Measurements from ENCODE around the gene FMO5.
"Not testable (repeated sequence)": the region's sequence is repeated elsewhere in the genome, so short reads cannot be mapped to it uniquely, and the experiment has no call there.

Gene FMO5

DNA sequence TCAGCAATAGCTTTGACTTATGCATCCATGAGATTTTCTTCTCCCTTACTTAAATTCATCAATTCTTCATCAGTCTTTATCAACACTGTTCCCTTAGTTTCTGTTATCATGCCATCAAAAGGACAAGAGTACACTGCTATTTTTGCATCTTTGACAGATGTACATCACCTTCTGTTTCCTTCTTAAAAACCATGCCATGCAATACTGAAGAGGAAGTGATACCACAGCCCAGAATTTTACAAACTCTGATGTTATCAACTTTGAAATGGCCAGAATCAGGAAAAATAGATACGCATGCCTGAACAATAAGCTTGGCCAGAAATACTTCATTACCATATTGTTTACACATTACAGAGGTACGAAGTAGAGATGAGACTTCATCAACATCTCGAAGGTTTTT, 21.1 kb downstream of the FMO5 start:
- peak in 2 of 4 experiments; percentile 11 to 31 for DNase-seq

DNA sequence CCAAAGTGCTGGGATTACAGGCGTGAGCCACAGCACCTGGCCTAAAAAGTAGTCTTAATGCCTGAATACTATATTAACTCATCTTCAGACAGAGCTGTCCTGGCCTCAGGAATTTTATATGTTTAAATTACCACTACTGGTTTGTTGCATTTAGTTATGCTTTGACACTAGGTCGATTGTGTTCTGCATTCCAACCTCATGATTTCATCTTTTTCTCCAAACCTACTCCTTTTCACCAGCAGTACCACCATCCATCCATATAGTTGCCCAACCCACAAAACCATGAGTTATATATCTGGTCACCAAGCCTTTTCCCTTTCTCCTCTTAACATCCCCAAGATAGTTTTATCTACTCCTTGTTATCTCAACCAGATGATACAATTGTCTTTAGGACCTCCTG, 22.6 kb downstream of the FMO5 start:
- no peak for DNase-seq

DNA sequence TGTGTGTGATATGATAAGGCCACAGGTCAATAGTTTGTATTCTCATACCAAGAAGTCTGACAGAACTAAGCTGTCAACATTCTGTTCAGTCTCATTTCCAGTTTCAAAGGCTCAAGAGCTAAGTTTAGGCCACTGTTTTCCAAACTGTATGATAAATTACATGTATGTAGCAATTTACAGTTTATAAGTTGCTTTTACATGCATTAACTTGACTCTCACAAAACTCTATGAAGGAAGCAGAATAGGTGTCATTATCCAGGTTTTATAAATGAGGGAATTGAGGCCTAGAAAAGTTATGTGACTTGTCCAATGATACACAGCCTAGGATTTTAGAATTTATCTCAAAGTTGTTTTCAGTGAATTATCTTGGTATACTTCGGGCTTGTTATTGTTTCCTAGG, 23.4 kb downstream of the FMO5 start:
- no peak for DNase-seq

DNA sequence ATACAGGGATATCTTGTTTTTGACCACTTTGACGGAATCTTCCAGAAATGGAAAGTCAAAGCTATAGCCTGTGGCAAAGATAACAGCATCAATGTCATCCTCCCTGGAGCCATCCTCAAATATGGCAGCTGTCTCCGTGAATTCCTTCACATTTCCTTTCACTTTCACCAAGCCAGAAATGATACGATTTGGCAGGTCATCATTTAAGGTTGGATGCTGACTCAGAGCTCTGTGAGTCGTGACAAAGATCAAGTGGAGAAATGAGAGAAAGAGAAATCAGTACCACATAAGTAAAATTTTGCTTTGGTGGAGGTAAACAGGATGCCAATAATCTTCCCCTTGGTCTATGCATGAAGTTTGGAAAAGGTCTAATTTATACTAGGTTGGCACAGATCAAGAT, 23.9 kb downstream of the FMO5 start:
- DNase-seq, result no peak

DNA sequence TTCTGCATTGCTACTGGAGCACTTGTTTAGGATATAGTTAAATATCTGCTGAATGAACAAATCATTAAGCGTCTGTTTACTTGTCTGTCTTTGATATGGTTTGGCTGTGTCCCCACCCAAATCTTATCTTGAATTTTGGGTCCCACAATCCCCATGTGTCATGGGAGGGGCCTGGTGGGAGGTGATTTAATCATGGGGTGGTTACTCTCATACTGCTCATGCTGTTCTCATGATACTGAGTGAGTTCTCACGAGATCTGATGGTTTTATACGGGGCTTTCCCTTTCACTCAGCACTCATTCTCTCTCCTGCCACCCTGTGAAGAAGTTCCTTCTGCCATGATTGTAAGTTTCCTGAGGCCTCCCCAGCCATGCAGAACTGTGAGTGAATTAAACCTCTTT, 27.8 kb downstream of the FMO5 start:
- not testable (repeated sequence) for DNase-seq

DNA sequence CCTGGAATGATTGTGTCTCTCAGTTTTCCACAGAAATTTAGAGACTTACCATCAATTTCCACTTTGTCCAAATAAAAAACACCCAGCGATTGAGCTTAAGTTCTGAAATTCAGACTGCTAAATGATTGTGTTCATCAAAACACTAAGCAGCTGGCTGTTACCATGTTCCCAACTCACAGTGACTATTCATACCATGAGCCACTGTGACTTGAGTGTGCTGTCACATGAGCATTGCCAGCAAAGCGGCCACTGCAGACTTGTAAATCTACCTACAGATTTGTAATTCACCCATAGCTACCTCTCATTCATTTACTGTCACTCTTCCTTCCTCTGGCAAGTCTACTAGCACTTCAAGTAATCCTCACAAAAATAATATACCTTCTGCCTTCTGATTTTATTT, 35.6 kb downstream of the FMO5 start:
- no peak for DNase-seq

DNA sequence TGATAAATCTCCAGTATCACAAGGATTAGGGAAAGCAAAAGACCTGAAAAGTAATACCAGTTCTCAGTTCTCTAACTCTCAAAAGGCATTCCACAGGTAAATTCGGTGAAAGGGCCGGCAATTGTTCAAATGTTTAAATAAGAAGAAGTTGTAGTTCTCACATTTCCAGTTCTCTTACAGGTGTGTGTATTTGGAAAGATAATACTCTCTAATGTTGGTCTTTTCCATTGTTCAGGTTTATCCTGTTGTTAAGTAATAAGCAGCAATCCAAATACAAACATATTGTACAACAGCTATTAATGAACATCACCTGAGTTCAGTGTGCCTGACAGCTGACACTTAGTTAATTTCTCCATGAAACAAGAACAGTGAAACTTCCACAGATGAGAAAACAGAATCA, 39.7 kb downstream of the FMO5 start:
- DNase-seq, result no peak

DNA sequence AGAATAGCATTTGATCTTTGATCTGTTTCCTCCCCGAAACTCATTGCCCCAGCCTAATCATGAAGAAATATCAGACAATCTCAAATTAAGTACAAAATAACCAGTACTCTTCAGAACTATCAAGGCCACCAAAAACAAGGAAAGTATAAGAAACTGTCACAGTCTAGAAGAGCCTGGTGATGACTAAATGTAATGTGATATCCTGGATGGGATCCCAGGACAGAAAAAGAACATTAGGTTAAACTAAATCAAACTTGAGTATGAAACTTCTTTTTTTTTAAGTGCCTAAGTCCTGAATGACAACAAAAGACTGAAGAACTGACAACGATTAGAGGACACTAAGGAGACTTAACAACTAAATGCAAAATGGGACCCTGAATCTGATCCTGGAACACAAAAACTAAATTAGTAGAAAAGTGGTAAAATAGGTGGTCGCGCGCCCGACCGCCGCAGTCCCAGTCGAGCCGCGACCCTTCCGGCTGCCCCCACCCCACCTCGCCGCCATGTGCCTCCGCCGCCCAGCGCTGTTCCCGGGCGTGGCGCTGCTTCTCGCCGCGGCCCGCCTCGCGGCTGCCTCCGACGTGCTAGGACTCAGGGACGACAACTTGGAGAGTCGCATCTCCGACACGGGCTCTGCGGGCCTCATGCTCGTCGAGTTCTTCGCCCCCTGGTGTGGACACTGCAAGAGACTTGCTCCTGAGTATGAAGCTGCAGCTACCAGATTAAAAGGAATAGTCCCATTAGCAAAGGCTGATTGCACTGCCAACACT, 47.3 kb downstream of the FMO5 start:
- DNase-seq, result peak in 2 of 4 experiments; percentile 5 to 32

DNA sequence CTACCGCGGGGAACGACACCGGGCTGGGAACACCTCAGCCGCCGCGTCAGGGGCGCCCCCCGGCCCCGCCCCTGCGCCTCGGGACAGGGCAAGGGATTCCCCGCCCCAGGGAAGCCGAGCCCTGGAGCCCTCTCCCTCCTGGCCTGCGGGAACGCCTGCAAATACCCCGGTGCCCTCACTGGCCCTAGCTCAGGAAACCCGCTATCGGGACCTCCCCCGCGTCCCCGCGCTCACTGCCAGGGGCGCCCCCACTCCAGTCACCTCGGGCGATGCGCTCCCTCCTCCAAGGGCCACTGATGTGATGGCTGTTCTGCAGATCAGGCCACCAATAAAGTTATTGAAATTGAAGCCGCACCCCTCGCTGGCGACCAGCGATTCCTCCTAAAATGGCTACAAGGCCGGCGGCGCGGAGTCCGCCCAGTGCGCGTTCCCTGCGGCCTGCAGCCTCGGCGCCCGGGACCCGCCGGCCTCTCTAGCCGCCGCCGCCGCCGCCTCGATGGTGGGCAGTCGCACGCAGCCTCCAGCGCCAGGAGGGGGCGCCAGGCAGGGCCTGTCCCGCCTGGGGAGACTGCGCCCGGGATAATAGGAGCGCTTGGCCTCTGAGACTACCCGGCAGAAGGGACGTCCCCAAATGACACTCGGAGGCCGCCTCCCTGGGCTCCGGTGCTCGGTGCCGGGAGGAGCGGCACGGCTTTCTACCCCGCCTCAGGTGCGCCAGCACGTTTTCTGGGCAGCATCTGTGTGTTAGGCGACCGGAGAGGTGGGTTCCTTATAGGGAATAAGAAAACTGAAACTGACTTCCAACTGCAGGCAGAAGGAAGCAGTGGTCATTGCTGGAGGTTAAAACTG, 52.7 kb downstream of the FMO5 start, which contains the start of gene PRKAB2:
Gene PRKAB2, minus strand, starts transcription at position 303 of the 849 bp plus-strand sequence. CDS start 326 bp downstream, outside the sequence.
- peak; percentile 97 to 99 (median 98) for DNase-seq

DNA sequence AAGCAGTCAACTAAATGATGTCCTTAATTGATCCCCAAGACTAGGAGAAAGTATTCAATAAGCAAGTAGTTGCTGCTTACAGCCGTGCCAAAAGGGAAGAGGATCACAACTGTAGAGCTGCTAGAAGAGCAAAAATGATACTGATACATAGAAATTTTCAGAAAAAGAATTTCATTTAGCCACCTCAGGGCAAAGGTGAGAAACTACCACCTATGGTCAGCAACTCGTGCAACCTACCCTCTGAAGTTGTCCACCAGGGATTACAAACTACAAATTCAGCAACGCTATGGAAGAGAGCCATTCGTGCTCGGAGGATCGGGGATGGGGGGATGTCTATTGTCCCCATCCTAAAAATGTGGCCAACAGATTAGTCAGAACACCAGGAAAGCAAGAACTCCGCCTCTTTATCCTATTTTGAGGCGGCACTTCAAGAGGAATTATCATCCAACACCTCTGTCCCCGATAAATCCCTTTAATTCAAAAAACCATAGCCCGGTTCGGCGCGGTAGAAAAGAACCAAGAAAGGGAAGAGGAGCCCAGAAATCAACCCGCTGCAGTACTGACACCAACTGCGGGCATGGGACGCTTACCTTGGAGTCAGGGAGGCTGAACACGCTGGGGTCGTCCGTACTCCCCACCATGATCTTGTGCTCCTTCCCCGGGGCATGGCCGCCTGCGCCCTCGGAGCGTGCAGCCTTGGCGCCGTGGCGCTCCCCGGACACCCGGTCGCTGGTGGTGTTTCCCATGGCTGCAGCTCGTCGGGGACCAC, 53.6 kb downstream of the FMO5 start:
- peak in 3 of 4 experiments; percentile 10 to 16 (median 11) for DNase-seq

DNA sequence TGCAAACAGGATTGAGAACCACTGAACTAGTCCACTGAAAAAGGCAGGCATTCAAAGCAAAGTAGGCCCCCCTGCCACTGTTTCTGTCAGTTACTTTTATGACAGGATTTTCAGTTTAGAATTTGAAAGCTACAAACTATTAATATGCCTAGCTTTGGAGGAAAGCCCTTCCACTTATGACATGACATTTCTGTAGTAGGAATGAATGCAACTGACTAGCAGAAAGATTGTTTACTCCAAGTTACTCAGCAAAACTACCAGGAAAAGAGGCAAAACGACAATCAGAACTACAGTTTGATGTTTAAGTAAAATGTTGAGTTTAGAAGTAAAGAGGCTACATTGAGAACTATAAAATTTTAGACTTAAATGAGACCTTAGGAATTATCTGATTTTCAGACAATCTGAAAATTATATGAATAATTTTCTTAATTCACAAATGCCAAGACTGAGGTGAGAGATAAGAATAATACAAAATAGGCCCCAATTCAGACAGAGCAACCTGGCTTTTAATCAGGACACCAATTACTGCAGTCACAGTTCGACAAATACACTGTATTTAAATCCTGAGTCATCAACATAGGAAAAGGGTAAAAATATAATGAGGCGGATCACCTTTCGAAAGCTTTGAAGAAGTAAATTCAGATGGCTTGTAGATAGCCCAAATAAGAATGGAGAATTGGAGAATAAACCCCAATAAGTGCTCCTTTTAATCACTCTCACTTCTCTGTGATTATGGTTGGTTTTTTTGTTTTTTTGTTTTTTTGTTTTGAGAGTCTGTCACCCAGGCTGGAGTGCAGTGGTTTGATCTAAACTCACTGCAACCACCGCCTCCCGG, 55.1 kb downstream of the FMO5 start:
- no peak for DNase-seq

DNA sequence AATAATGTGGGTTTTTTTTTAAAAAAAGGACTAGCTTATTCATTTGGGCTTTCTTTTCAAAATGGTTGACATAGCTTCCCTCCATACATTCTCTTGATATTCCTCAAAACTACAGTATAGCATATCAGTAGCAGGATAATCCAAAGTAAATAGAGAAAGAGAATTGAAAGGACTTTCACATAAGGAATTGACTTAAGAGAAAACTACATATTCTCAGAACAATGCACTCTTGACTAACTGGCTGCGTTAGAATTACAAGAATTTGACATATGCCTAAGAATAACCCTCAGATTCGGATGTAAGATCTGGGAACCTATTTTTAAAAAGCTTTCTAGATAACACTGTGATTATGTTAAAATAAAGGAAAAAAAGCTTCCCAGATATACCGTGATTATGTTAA, 56.0 kb downstream of the FMO5 start:
- no peak for DNase-seq

DNA sequence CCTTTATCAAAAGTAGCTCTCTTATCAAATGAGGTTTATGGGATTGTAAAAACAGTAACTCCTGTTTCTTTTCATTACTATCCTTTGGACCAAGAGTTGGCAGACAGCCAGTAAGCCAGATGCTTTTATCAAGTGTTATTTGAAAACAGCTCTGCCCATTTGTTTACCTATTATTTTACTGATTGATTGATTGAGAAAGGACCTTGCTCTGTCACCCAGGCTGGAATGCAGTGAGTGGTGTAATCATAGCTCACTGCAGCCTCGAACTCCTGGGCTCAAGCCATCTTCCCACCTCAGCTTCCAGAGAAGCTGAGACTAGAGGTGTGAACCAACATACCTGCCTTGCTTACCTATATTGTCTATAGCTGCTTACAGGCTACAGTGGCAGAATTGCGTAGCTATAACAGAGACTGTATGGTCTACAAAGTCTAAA, 56.5 kb downstream of the FMO5 start:
- no peak for DNase-seq

DNA sequence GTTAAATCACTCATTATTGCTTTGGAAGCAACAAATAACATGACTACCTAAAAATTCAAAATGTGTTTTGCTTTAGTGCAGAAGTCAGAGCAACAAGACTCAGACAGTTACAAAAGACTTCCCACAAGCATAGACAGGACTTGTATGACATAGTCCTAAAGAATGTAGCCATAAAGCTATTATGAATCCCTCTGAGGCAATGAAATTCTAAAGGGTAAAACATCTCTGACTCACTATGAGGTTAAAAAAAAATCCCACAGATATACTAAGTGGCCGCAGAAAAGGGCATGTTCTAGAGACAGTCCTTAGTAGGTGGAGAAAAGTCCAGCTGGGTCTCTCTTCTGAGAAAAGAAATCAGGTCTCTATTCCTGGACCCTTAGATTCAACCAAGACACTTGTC, 57.8 kb downstream of the FMO5 start:
- DNase-seq, result peak in 2 of 4 experiments; percentile 7 to 45

DNA sequence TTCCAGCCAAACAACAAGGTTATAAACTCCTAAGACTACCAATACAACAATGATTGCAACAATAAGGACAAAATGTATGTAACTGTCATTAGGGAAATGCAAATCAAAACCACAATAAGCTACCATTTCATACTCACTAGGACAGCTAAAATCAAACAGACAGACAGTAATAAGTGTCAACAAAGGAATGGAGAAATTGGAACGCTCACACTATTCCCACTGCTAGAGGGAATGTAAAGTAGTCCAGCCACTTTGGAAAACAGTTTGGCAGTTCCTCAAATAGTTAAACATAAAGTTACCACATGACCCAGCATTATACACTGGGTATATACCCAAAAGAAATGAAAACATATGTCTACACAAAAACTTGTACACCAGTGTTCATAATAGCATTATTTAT, 62.1 kb downstream of the FMO5 start:
- no peak for DNase-seq

DNA sequence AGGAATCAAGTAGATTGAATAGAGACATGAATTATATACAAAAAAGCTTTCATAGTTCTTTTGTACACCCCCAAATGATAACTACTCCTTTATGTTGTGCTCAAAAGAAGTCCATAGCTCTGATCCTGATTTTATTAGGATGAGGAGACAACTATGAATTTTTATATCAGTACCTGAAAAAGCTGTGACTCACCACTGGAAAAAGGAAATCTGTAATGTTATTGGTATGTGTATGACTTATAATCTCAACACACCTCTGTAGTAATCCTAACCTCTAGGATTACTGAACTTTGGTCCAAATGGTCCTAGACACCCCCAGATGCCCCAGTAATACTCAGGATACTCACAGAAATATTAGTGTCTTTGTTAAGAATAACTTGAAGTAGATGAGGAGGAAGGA, 63.0 kb downstream of the FMO5 start:
- no peak for DNase-seq

DNA sequence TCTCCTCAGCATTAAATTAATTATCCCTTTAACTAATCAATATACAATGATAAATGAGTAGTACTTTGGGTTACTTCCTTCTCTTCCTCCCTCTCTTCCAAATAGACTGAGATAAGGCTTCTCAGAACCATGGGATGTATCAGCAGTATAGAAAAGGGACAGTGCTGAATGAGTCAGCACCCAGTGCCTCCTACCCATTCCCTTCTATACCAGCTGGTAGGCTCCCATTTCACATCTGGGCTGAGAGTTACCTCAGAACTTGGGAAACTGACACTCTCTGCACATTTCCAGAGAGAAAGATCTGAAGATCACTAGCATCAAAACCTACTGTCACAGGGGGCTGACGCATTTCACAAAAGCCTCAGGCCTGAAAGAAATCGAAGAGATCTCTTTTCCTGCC, 68.0 kb downstream of the FMO5 start:
- peak in 3 of 4 experiments; percentile 28 to 55 (median 41) for DNase-seq

DNA sequence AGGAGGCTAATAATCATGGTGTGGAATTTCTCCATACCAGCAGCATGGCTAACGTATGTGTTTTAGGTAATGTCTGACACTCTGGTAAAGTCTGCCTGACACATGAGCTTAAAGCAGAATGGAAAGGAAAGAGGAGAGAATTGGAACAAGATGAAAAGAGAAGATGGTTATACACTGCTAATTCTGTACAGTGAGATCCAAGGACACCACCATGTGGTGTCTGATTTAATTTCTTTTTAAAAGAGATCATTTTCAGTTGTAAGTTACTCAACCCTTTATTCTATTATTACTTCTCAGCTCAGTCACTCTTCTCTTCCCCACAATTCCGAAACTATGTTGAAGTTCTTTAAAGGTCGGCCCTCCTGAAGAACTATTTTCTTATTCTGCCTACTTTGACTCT, 68.5 kb downstream of the FMO5 start:
- no peak for DNase-seq

DNA sequence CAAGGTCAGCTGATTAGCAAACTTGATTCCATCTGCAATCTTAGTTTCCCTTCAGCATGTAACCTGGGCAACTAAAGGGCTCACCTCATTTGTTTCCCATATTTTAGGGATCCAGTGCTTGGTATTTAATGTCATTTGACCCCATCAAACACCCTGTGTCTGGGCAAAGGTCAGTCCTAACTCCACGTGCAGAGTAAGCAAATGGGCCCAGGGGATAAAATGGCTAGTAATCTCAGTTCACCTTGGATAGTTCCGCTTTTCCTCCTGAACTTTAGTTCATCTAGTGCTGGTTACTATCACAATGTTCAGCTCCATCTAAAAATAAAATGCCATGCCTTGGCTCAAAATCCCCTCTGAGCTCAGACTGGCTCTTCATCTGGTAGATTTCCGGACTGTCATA, 72.4 kb downstream of the FMO5 start:
- DNase-seq, result no peak

DNA sequence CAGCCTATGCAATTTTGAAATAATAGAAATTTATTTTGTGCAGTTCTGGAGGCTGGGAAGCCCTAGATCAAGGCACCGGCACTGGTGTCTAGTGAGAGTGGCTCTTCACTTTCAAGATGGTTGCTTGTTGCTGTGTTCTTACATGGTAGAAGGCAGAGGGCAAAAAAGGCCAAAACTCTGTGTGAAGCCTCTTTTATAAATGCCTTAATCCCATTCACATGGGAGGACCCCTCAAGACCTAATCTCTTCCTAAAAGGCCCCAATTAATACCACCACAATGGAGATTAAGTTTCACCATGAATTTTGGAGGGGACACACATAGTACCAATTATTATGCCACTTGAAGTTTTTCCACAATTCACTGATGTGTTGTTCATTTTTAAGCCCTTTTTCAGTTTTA, 73.9 kb downstream of the FMO5 start:
- DNase-seq, result no peak

DNA sequence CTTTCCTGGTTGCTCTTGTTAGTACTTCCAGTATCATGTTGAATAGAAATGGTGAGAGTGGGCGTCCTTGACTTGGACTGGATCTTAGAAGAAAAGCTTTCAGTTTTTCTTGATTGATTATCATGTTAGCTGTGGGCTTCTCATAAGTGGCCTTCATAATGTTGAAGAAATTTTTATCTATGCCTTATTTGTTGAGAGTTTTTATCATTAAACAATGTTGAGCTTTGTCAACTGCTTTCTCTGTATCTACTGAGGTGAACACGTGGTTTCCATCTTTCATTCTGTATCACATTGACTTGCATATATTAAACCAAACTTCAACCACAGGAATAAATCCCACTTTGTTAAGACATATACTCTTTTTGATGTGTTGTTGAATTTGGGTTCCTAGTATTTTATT, 82.3 kb downstream of the FMO5 start:
- DNase-seq, result no peak
